Mucosa of stomach (tissue), 1 donor: ENCODE data around the gene MSLN.
"Not testable (repeated sequence)": the region's sequence is repeated elsewhere in the genome, so short reads cannot be mapped to it uniquely, and the experiment has no call there.

Experiments used
- H3K27me3 ChIP-seq: one replicate; pipeline ENCODE4 v1.7.0; 2013; ENCODE audit warnings: mild to moderate bottlenecking, low read length; ENCODE audit not compliant: control insufficient read depth, insufficient read depth
- H3K36me3 ChIP-seq: one replicate; pipeline ENCODE4 v1.7.0; 2013; ENCODE audit warnings: low read length; ENCODE audit not compliant: control insufficient read depth, insufficient read depth
- H3K4me1 ChIP-seq: one replicate; pipeline ENCODE4 v1.7.0; 2013; ENCODE audit warnings: mild to moderate bottlenecking, low read length; ENCODE audit not compliant: control insufficient read depth, insufficient read depth
- H3K4me3 ChIP-seq: one replicate; pipeline ENCODE4 v1.7.0; 2013; ENCODE audit warnings: low read length
- H3K9ac ChIP-seq: one replicate; pipeline ENCODE4 v1.7.0; 2013; ENCODE audit warnings: mild to moderate bottlenecking, low read length, moderate library complexity
- H3K9me3 ChIP-seq: one replicate; pipeline ENCODE4 v1.7.0; 2013; ENCODE audit warnings: mild to moderate bottlenecking, low read length, moderate library complexity; ENCODE audit not compliant: control insufficient read depth
- donor health status: Pancreatic carcinoma.

MSLN gene

GRCh38 chr16:767743-768235 is 7.3 kb downstream of the MSLN start:
- H3K4me1 ChIP-seq, result no peaks in the 10 kb centered on the region
- H3K9ac ChIP-seq, result no peak overlapping the region
- H3K27me3 ChIP-seq, result peaks cover 3% of the 10 kb centered on the region
- H3K9me3 ChIP-seq, result no peaks in the 10 kb centered on the region
- H3K4me3 ChIP-seq, result no peak overlapping the region
- no peaks in the 10 kb centered on the region for H3K36me3 ChIP-seq

GRCh38 chr16:768428-768827 is 7.9 kb downstream of the MSLN start:
- Histone ChIP-seq H3K27me3 (no peaks in the 10 kb centered on the region), H3K9me3 (no peaks in the 10 kb centered on the region)

GRCh38 chr16:769184-769784 is 8.8 kb downstream of the MSLN start:
- Histone ChIP-seq H3K4me1 (no peaks in the 10 kb centered on the region), H3K27me3 (no peaks in the 10 kb centered on the region), H3K9me3 (no peaks in the 10 kb centered on the region), H3K4me3 (no peak overlapping the region), H3K9ac (no peak overlapping the region), H3K36me3 (no peaks in the 10 kb centered on the region)

More at GRCh38 chr16:768428-768827, 7.9 kb downstream of the MSLN start:
- H3K36me3 ChIP-seq, result no peaks in the 10 kb centered on the region
- H3K4me3 ChIP-seq, result no peak overlapping the region
- no peak overlapping the region for H3K9ac ChIP-seq
- no peaks in the 10 kb centered on the region for H3K4me1 ChIP-seq

DNA sequence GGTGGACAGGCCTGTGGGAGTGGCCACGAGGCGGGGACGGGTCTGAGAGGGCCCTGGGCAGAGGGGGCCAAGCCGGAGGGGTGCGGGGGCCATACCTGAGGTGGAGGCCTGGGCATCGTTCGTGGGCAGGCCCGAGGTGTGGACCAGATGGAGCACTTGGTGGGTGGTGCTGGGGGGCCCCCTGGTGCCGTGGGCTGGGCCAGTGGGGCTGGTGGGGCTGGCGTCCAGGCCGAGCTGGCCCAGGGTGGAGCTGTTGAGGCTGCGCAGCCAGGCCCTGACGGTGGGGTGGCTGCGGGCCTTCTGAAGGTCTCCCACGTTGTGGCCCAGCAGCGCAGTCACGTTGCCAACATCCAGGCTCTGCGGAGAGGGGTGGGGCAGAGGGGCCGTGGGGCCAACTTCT is 9.4 kb downstream of the MSLN start:
- Histone ChIP-seq H3K4me3 (no peak overlapping the region), H3K4me1 (no peaks in the 10 kb centered on the region), H3K9ac (no peak overlapping the region), H3K27me3 (no peaks in the 10 kb centered on the region), H3K36me3 (no peaks in the 10 kb centered on the region), H3K9me3 (no peaks in the 10 kb centered on the region)

DNA sequence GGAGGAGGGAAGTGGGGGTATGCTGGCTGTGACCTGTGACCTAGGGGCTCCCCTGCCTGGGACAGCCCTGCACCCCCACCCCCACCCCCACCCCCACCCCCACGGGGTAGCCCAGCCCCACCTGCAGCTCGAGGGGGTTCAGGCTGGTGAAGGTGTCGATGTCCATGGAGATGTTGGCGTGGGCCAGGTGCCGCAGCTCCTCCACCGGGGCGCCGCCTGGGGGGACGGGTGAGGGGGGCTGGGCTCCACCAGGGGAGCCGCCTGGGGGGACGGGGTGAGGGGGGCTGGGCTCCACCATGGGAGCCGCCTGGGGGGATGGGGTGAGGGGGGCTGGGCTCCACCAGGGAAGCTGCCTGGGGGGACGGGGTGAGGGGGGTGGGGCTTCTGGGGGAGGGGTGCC is 9.9 kb downstream of the MSLN start:
- Histone ChIP-seq H3K4me1 (no peaks in the 10 kb centered on the region), H3K9ac (no peak overlapping the region), H3K4me3 (no peak overlapping the region), H3K36me3 (no peaks in the 10 kb centered on the region), H3K27me3 (no peaks in the 10 kb centered on the region), H3K9me3 (no peaks in the 10 kb centered on the region)

DNA sequence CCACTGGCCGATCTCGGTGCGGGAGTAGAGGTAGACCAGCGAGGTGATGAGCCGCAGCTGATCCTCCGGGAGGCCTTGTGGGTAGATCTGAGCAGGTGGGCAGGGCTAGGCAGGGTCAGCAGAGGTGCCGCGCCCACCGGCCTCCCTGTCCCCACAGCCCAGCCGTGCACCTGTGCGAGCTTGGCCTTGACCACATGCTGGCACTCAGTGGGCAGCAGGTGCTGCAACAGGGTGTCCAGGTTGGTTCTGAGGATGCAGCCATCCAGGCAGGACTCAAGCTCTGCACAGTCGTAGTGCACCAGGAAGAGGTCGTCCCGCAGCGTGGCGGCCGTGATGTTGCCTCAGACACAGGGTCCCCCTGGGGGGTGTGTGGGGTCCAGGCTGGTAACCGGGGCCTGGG is 12.4 kb downstream of the MSLN start:
- H3K27me3 ChIP-seq, result no peaks in the 10 kb centered on the region
- no peaks in the 10 kb centered on the region for H3K9me3 ChIP-seq
- no peak overlapping the region for H3K4me3 ChIP-seq
- H3K4me1 ChIP-seq, result no peaks in the 10 kb centered on the region
- no peak overlapping the region for H3K9ac ChIP-seq
- no peaks in the 10 kb centered on the region for H3K36me3 ChIP-seq

DNA sequence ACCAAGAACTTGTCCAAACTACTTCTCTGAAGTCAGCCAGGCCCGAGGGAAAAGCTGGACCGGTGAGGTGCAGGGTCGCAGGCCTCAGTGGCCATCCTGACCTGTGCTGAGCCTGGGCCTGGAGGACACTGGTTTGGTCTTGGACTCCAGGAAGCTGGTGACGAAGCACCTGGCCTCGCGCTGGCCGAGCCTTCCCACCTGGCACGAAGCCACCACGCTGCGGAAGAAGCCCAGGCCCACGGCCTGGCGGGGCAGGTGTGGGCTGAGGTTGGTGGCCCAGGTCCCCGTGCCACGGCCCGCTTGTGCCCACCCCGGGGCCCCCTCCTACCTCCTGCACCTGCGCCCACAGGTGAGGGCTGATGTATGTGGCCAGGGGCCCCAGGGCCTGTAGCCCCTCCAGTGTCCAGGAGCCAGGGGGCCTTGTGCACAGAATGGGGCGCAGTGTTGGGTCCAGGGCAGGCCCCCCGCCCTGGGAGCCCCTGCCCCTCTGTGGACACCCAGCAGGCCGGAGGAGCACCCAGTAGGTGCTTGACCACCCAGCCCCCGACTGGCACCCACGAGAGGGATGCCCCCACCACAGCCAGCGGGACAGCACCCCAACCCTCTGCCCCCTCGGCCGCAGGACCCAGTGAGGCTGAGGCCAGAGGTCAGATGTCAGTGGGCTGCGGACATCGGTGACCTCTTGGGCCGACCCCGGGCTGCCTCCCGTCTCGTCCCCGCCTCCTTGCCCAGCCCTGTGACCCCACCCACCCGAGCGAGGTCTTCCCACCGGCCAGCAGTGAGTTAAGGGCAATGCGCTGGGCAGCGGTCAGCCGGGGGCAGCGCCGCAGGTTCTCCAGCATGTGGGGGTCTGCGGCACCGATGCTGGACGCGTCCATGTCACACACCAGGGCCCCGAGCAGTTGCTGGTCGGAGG is 13.8 kb downstream of the MSLN start:
- Histone ChIP-seq H3K9ac (no peak overlapping the region), H3K36me3 (no peaks in the 10 kb centered on the region), H3K9me3 (no peaks in the 10 kb centered on the region), H3K4me3 (no peak overlapping the region), H3K27me3 (peaks cover 6% of the 10 kb centered on the region), H3K4me1 (no peaks in the 10 kb centered on the region)

DNA sequence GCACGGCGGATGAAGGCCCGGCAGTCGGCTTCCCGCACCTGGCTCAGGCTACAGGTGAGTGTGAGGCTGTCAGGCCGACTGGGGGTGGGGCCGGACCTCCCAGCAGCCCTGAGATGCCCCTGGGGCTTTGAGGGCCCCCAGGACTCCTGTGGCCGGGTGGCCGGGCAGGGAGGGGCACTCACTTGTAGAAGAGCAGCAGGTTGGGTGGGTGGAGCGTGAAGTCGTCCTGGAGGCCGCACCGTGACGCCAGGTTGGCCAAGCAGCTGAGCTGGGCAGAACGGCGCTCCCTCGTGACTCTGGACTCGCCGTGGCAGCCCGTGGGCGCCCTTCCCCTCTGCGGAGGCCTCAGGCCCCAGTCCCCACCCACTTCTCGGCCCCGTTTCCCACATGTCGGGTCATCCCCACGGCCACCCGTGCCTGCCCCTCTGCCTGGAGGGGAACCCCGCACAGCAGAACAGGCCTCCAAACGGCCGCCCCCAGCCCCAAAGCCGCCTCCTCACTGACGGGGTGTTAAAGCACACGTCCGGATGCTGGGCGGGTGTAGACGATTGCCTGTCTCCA is 14.8 kb downstream of the MSLN start:
- H3K9ac ChIP-seq, result no peak overlapping the region
- H3K4me1 ChIP-seq, result no peaks in the 10 kb centered on the region
- no peaks in the 10 kb centered on the region for H3K36me3 ChIP-seq
- no peak overlapping the region for H3K4me3 ChIP-seq
- H3K27me3 ChIP-seq, result peaks cover 6% of the 10 kb centered on the region
- no peaks in the 10 kb centered on the region for H3K9me3 ChIP-seq

GRCh38 chr16:776298-776697 is 15.8 kb downstream of the MSLN start:
- not testable (repeated sequence) for H3K27me3 ChIP-seq, H3K9ac ChIP-seq, H3K4me1 ChIP-seq, H3K36me3 ChIP-seq, H3K4me3 ChIP-seq, H3K9me3 ChIP-seq

DNA sequence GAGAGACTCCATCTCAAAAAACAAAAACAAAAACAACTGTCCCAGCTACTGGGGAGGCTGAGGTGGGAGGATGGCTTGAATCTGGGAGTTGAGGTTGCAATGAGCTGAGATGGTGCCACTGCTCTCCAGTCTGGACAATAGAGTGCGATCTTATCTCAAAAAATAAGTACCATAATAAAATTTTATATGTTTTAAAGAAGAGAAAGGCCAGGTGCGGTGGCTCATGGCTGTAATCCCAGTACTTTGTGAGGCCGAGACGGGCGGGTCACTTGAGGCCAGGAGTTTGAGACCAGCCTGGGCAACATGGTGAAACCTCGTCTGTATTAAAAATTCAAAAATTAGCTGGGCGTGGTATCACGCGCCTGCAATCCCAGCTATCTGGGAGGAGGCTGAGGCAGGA is 16.3 kb downstream of the MSLN start:
- Histone ChIP-seq H3K27me3 (peaks cover 9% of the 10 kb centered on the region), H3K9me3 (no peaks in the 10 kb centered on the region), H3K9ac (no peak overlapping the region), H3K4me3 (no peak overlapping the region), H3K4me1 (no peaks in the 10 kb centered on the region), H3K36me3 (no peaks in the 10 kb centered on the region)

GRCh38 chr16:777826-778225 is 17.3 kb downstream of the MSLN start:
- Histone ChIP-seq H3K36me3 (no peaks in the 10 kb centered on the region), H3K27me3 (peaks cover 19% of the 10 kb centered on the region), H3K4me3 (no peak overlapping the region), H3K9me3 (no peaks in the 10 kb centered on the region), H3K9ac (no peak overlapping the region), H3K4me1 (peaks cover 5% of the 10 kb centered on the region)

- Histone ChIP-seq H3K4me3 (no peak overlapping the region), H3K27me3 (peaks cover 25% of the 10 kb centered on the region), H3K36me3 (no peaks in the 10 kb centered on the region), H3K4me1 (peaks cover 11% of the 10 kb centered on the region), H3K9ac (no peak overlapping the region), H3K9me3 (no peaks in the 10 kb centered on the region)
Observed at GRCh38 chr16:778447-778846, 17.9 kb downstream of the MSLN start.
